ENCODE results near the gene CDX1. TPM values are rescaled to one million over a fixed set of nuclear protein-coding genes. Genes with fewer than 3 reads are reported as not detected.

CDX1 gene
- total RNA-seq, 1 experiment from 2014 or later, result 0.29 TPM

DNA sequence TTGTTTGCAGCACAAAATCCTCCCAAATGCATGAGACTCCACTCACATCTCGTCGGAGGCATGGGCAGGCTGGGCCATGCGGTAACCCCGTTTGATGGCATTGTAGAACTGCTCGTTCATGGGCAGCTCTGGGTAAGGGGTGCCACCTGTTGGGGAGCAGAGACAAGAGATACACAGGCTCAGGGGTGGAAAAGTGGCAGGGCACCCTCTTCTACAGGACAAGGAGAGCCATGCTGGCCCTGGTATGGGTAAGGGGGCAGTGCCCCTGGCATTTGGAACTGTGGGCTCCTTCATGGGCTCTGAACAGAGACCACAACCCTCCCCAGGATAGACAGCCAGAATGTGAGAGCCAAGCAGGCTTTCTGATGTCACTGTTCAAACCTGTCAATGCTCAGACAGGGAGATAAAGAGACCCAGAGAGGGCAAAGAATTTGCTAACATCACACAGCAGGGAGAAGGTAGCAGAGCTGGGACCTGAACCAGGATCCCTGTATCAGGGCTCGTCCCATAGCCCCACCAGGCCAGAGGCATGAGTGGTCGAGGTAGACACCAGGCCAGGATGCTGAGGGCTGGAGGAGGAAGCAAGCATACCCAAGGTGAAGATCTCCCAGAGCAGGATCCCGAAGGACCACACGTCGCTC lies 47.0 kb upstream of the CDX1 start:
- Histone ChIP-seq H3K9me3 (no peaks in the 10 kb centered on the region), H3K4me3 (ENCODE audit: low read depth, low read length) (no peak overlapping the region), H3K4me1 (peaks cover 24% of the 10 kb centered on the region), H3K27me3 (replicated peaks; ENCODE audit: control insufficient read depth, insufficient read depth, low read length) (no peaks in the 10 kb centered on the region), H3K36me3 (ENCODE audit: control insufficient read depth, insufficient read depth, low read length) (no peaks in the 10 kb centered on the region)
- Mint-ChIP-seq H3K27me3 (ENCODE audit: insufficient read depth, unreplicated experiment) (no peaks in the 10 kb centered on the region), H3K9me3 (ENCODE audit: unreplicated experiment) (no peaks in the 10 kb centered on the region), H3K27ac (ENCODE audit: unreplicated experiment) (no peak overlapping the region), H3K4me3 (ENCODE audit: unreplicated experiment) (no peak overlapping the region), H3K36me3 (ENCODE audit: insufficient read depth, unreplicated experiment) (no peaks in the 10 kb centered on the region), H3K4me1 (ENCODE audit: low read depth, unreplicated experiment) (peaks cover 15% of the 10 kb centered on the region)
- ChIA-PET POLR2A (no interaction called here), CTCF (interaction anchor here (0.5 kb wide), 1 partner anchor 97 kb away, joined by 7 read pairs; no protein-coding TSS in a partner anchor)
- no TSS peak for BruUV-seq (replicated peaks)
- intact Hi-C loops (cut with micrococcal nuclease; ENCODE audit: unreplicated experiment), result loop anchor here (10.0 kb wide), 1 partner anchor 285 kb away; no protein-coding TSS in a partner anchor
- peak in 1 of 2 experiments; percentile 29 for DNase-seq
- TF ChIP-seq, protein P1, sequence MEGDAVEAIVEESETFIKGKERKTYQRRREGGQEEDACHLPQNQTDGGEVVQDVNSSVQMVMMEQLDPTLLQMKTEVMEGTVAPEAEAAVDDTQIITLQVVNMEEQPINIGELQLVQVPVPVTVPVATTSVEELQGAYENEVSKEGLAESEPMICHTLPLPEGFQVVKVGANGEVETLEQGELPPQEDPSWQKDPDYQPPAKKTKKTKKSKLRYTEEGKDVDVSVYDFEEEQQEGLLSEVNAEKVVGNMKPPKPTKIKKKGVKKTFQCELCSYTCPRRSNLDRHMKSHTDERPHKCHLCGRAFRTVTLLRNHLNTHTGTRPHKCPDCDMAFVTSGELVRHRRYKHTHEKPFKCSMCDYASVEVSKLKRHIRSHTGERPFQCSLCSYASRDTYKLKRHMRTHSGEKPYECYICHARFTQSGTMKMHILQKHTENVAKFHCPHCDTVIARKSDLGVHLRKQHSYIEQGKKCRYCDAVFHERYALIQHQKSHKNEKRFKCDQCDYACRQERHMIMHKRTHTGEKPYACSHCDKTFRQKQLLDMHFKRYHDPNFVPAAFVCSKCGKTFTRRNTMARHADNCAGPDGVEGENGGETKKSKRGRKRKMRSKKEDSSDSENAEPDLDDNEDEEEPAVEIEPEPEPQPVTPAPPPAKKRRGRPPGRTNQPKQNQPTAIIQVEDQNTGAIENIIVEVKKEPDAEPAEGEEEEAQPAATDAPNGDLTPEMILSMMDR (IDR thresholded peaks at IDR 0.05; ENCODE audit: insufficient read depth in 1 of 2, low read depth in 1 of 2, low read length in 1 of 2, severe bottlenecking in 1 of 2, unreplicated experiment in 1 of 2), result no peak

DNA sequence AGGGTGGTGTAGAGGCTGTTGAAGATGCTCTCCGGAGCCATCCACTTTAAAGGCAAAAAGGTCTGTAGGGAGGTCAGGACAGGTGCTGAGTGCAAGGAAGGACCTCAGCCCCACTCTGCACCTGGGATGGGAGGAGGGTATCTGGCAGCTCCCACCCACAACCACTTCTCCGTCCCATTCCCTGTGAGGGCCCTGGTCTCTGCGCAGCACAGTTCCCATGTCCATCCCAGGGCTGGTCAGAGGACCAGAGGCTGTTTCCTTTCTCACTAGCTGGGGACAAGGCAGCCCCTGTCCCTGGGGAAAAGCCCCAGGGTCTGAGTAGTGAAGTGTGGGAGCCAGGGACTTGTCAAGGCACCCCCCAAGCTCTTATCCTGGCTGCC lies 46.5 kb upstream of the CDX1 start:
- no peak overlapping the region for H3K4me3 ChIP-seq (ENCODE audit: low read depth, low read length)
- no peaks in the 10 kb centered on the region for H3K9me3 ChIP-seq
- CTCF ChIA-PET, result interaction anchor here (0.5 kb wide), 1 partner anchor 98 kb away, joined by 7 read pairs; no protein-coding TSS in a partner anchor
- peaks cover 15% of the 10 kb centered on the region for H3K4me1 Mint-ChIP-seq (ENCODE audit: low read depth, unreplicated experiment)
- H3K36me3 Mint-ChIP-seq (ENCODE audit: insufficient read depth, unreplicated experiment), result no peaks in the 10 kb centered on the region
- H3K27me3 Mint-ChIP-seq (ENCODE audit: insufficient read depth, unreplicated experiment), result no peaks in the 10 kb centered on the region
- H3K27me3 ChIP-seq (replicated peaks; ENCODE audit: control insufficient read depth, insufficient read depth, low read length), result no peaks in the 10 kb centered on the region
- BruUV-seq (replicated peaks), result no TSS peak
- intact Hi-C loops (cut with micrococcal nuclease; ENCODE audit: unreplicated experiment), result loop anchor here (10.0 kb wide), 1 partner anchor 285 kb away; no protein-coding TSS in a partner anchor
- POLR2A ChIA-PET, result no interaction called here
- H3K9me3 Mint-ChIP-seq (ENCODE audit: unreplicated experiment), result no peaks in the 10 kb centered on the region
- no peak overlapping the region for H3K4me3 Mint-ChIP-seq (ENCODE audit: unreplicated experiment)
- DNase-seq, result peak in 1 of 2 experiments; percentile 27
- H3K36me3 ChIP-seq (ENCODE audit: control insufficient read depth, insufficient read depth, low read length), result no peaks in the 10 kb centered on the region
- TF ChIP-seq, protein P1 (IDR thresholded peaks at IDR 0.05; ENCODE audit: insufficient read depth in 1 of 2, low read depth in 1 of 2, low read length in 1 of 2, severe bottlenecking in 1 of 2, unreplicated experiment in 1 of 2), result no peak
- H3K27ac Mint-ChIP-seq (ENCODE audit: unreplicated experiment), result no peak overlapping the region
- H3K4me1 ChIP-seq, result peaks cover 24% of the 10 kb centered on the region

DNA sequence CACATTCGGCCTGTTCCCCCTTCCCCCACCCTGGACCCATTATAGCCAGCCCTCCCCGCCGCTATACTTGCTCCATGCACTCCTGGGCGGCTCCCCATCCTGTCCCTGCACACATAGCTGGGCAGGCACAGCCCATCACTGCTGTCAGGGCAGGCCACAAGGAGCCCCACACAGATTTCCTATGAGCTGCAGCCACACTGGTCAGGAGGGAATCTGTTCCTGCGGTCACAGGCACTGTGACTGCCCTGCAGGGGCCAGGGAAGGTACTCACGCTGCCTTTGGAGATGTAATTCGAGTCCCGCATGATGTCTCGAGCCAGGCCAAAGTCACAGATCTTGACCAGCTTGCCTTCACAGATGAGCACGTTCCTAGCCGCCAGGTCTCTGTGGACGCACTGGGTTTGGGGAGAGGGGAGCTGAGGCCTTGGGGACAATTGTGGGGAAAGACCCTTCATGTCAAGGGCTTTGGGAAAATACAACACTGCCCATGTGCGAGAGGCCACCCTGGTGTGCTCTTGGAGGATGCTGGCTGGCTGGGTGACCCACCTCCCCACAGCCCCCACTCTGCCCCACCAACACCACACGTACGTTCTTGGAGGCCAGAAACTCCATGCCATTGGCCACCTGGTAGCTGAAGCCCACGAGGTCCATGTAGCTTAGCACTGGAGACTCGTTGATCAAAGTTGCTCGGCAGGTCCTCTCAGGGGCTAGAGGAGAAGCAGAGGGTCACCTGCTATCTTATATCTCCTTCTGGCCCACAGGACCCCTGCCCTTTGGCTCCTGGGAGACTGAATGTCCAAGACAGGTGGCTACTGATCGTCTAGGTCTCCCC lies 45.7 kb upstream of the CDX1 start:
- Histone ChIP-seq H3K4me3 (ENCODE audit: low read depth, low read length) (no peak overlapping the region), H3K4me1 (peaks cover 24% of the 10 kb centered on the region), H3K9me3 (no peaks in the 10 kb centered on the region), H3K27me3 (replicated peaks; ENCODE audit: control insufficient read depth, insufficient read depth, low read length) (no peaks in the 10 kb centered on the region), H3K36me3 (ENCODE audit: control insufficient read depth, insufficient read depth, low read length) (no peaks in the 10 kb centered on the region)
- peak in 1 of 2 experiments; percentile 35 for DNase-seq
- no peaks in the 10 kb centered on the region for H3K36me3 Mint-ChIP-seq (ENCODE audit: insufficient read depth, unreplicated experiment)
- H3K4me3 Mint-ChIP-seq (ENCODE audit: unreplicated experiment), result no peak overlapping the region
- BruUV-seq (replicated peaks), result no TSS peak
- no peaks in the 10 kb centered on the region for H3K27me3 Mint-ChIP-seq (ENCODE audit: insufficient read depth, unreplicated experiment)
- POLR2A ChIA-PET, result no interaction called here
- H3K9me3 Mint-ChIP-seq (ENCODE audit: unreplicated experiment), result no peaks in the 10 kb centered on the region
- no peak overlapping the region for H3K27ac Mint-ChIP-seq (ENCODE audit: unreplicated experiment)
- CTCF ChIA-PET, result interaction anchor here (0.6 to 0.9 kb wide), 4 partner anchors 22 to 193 kb away, joined by 3 to 8 read pairs (median 5); no protein-coding TSS in a partner anchor
- H3K4me1 Mint-ChIP-seq (ENCODE audit: low read depth, unreplicated experiment), result peaks cover 15% of the 10 kb centered on the region
- intact Hi-C loops (cut with micrococcal nuclease; ENCODE audit: unreplicated experiment), result loop anchor here (10.0 kb wide), 1 partner anchor 286 kb away; no protein-coding TSS in a partner anchor
- TF ChIP-seq, protein P1 (IDR thresholded peaks at IDR 0.05; ENCODE audit: insufficient read depth in 1 of 2, low read depth in 1 of 2, low read length in 1 of 2, severe bottlenecking in 1 of 2, unreplicated experiment in 1 of 2), result no peak

All from Caco-2 (cell line).